IMR-90 (cell line): ENCODE measurements around the gene FER. TPM values are rescaled to one million over a fixed set of nuclear protein-coding genes. Genes with fewer than 3 reads are reported as not detected.

Source experiments
- ATAC-seq: fragments of 200-7000 bp; cut with Tn5 transposase; 2 replicates; pipeline ENCODE4 v1.9.1; 2020; ENCODE audit warnings: low read depth, mild to moderate bottlenecking, moderate library complexity
- BruUV-seq: library from RNA; stranded (reverse); fragments of 400-500 nt; replicated peaks from 2 replicates; lab custom pipeline; 2021; lab: Mats Ljungman, UMichigan
- CTCF ChIA-PET: fragments of 300-600 bp; formaldehyde crosslinking; extraction: SDS; loops from one replicate; lab custom pipeline; 2021; ENCODE audit warnings: antibody characterized with exemption; lab: Yijun Ruan, JAX
- POLR2A ChIA-PET: fragments of 300-600 bp; sonication (Branson Sonifier 250); formaldehyde crosslinking; loops from one replicate; lab custom pipeline; 2022; ENCODE audit warnings: antibody characterized with exemption; ENCODE audit not compliant: unreplicated experiment; lab: Charles Lee
- DNase-seq: peaks from one replicate; pipeline ENCODE4 v3.0.0; 2013
- H2AFZ ChIP-seq: replicated peaks from 2 replicates; pipeline ENCODE3; 2013; ENCODE audit warnings: low read length, mild to moderate bottlenecking; ENCODE audit not compliant: poor library complexity
- H2AK5ac ChIP-seq: 2 replicates; pipeline ENCODE4 v1.6.1; 2013; ENCODE audit warnings: low read depth, low read length, inconsistent platforms
- H2AK9ac ChIP-seq: replicated peaks from 2 replicates; pipeline ENCODE3; 2013; ENCODE audit warnings: mild to moderate bottlenecking, low read depth, low read length, moderate library complexity; ENCODE audit not compliant: poor library complexity
- H2BK120ac ChIP-seq: 2 replicates; pipeline ENCODE4 v1.6.1; 2013; ENCODE audit warnings: low read depth, low read length, inconsistent platforms
- H2BK15ac ChIP-seq: 3 replicates; pipeline ENCODE4 v1.6.1; 2013; ENCODE audit warnings: low read depth, low read length, inconsistent platforms
- H2BK20ac ChIP-seq: 2 replicates; pipeline ENCODE4 v1.6.1; 2013; ENCODE audit warnings: low read depth, mild to moderate bottlenecking, inconsistent platforms, low read length, moderate library complexity
- H2BK5ac ChIP-seq: 2 replicates; pipeline ENCODE4 v1.6.1; 2013; ENCODE audit warnings: mild to moderate bottlenecking, low read depth, low read length, inconsistent platforms; ENCODE audit not compliant: poor library complexity, severe bottlenecking
- H3K14ac ChIP-seq: replicated peaks from 2 replicates; pipeline ENCODE4 v1.6.1; 2013; ENCODE audit warnings: low read depth, low read length, inconsistent platforms
- H3K18ac ChIP-seq: 2 replicates; pipeline ENCODE4 v1.6.1; 2013; ENCODE audit warnings: low read depth, low read length, control low read depth
- H3K23ac ChIP-seq: 2 replicates; pipeline ENCODE4 v1.6.1; 2013; ENCODE audit warnings: low read depth, low read length, inconsistent platforms
- H3K27ac ChIP-seq: 2 replicates; pipeline ENCODE4 v1.5.1; 2013; ENCODE audit warnings: mild to moderate bottlenecking, control low read depth, low read length; ENCODE audit not compliant: insufficient read depth
- H3K27me3 ChIP-seq: 2 replicates; pipeline ENCODE4 v1.6.1; 2013; ENCODE audit warnings: low read length; ENCODE audit not compliant: control insufficient read depth, insufficient read depth
- H3K36me3 ChIP-seq: 2 replicates; pipeline ENCODE4 v1.6.1; 2013; ENCODE audit warnings: low read length, mixed read lengths; ENCODE audit not compliant: control insufficient read depth, insufficient read depth
- H3K4ac ChIP-seq: 2 replicates; pipeline ENCODE4 v1.6.1; 2013; ENCODE audit warnings: low read depth, low read length, inconsistent platforms
- H3K4me1 ChIP-seq: 2 replicates; pipeline ENCODE4 v1.6.1; 2013; ENCODE audit warnings: low read length, mixed read lengths; ENCODE audit not compliant: control insufficient read depth, insufficient read depth
- H3K4me2 ChIP-seq: 2 replicates; pipeline ENCODE4 v1.6.1; 2013; ENCODE audit warnings: low read depth, mild to moderate bottlenecking, control low read depth, low read length, moderate library complexity
- H3K4me3 ChIP-seq: 2 replicates; pipeline ENCODE4 v1.5.1; 2013; ENCODE audit warnings: low read depth, mild to moderate bottlenecking, control low read depth, low read length, moderate library complexity; ENCODE audit not compliant: insufficient read depth
- H3K56ac ChIP-seq: 2 replicates; pipeline ENCODE4 v1.6.1; 2013; ENCODE audit warnings: low read length, inconsistent platforms; ENCODE audit not compliant: insufficient read depth; ENCODE audit errors: extremely low read depth
- H3K79me1 ChIP-seq, 2 experiments: 2 replicates each; pipeline ENCODE4 v1.6.1; 2013; ENCODE audit warnings: low read length in 2 of 2, inconsistent platforms in 1 of 2, low read depth in 1 of 2
- H3K9ac ChIP-seq: 2 replicates; pipeline ENCODE4 v1.6.1; 2013; ENCODE audit warnings: low read depth, low read length, control low read depth
- H3K9me1 ChIP-seq: 2 replicates; pipeline ENCODE4 v1.6.1; 2013; ENCODE audit warnings: low read length, inconsistent platforms; ENCODE audit not compliant: insufficient read depth
- H3K9me3 ChIP-seq: 2 replicates; pipeline ENCODE4 v1.6.1; 2013; ENCODE audit warnings: low read length; ENCODE audit not compliant: control insufficient read depth, insufficient read depth
- H4K20me1 ChIP-seq: 2 replicates; pipeline ENCODE4 v1.6.1; 2013; ENCODE audit warnings: low read length, inconsistent platforms; ENCODE audit not compliant: insufficient read depth
- H4K5ac ChIP-seq: 2 replicates; pipeline ENCODE4 v1.6.1; 2013; ENCODE audit warnings: mild to moderate bottlenecking, low read depth, low read length, control low read depth
- H4K8ac ChIP-seq, 2 experiments: 2 replicates each; pipeline ENCODE4 v1.6.1; 2013; ENCODE audit warnings: low read depth in 2 of 2, low read length in 2 of 2, control low read depth in 1 of 2, inconsistent platforms in 1 of 2
- H4K91ac ChIP-seq: 2 replicates; pipeline ENCODE4 v1.6.1; 2013; ENCODE audit warnings: low read depth, low read length, inconsistent platforms; ENCODE audit not compliant: insufficient read depth
- MXI1 ChIP-seq: IDR thresholded peaks from 2 replicates; pipeline ENCODE4 v1.6.1; 2012; ENCODE audit warnings: low read depth, mild to moderate bottlenecking, low read length, moderate library complexity, borderline replicate concordance
- RAD21 ChIP-seq: IDR thresholded peaks from 2 replicates; pipeline ENCODE4 v1.6.1; 2012; ENCODE audit warnings: low read length, improper control_type of control experiment
- RCOR1 ChIP-seq: IDR thresholded peaks from 2 replicates; pipeline ENCODE4 v1.6.1; 2012; ENCODE audit warnings: mild to moderate bottlenecking, low read length, improper control_type of control experiment; ENCODE audit not compliant: insufficient replicate concordance
- WGBS, 2 experiments: methylation state at CpG; one replicate each; pipeline versions ENCODE4 v1.1.5 to v1.1.7; 2013; ENCODE audit warnings: missing lambda C conversion rate in 2 of 2; ENCODE audit not compliant: insufficient read length in 1 of 2; ENCODE audit errors: extremely low coverage in 2 of 2; 5-methylcytosine and 5-hydroxymethylcytosine counted together
- dilution Hi-C: fragments of 300-500 bp; cut with HindIII; formaldehyde crosslinking; loops from one replicate; pipeline ENCODE4 v1.14.3; 2018; ENCODE audit warnings: low sequenced_read_pairs; ENCODE audit not compliant: unreplicated experiment
- in situ Hi-C: fragments of 300-500 bp; cut with MboI; formaldehyde crosslinking; loops from 3 replicates; pipeline ENCODE4 v1.14.3; 2019; ENCODE audit warnings: low sequenced_read_pairs, inconsistent platforms, mixed read lengths
- intact Hi-C: fragments of 100-400 bp; cut with micrococcal nuclease; formaldehyde crosslinking; loops from 2 replicates; pipeline ENCODE4 v1.10.0; 2022
- polyA plus RNA-seq, 3 experiments: library from polyadenylated mRNA; depleted of rRNA; stranded (reverse); fragments of >200 nt; gene quantifications; 2 replicates each; pipeline ENCODE4 v1.2.3, GENCODE V29; 2012; ENCODE audit warnings: low replicate concordance in 1 of 3
- total RNA-seq: library from RNA; depleted of rRNA; stranded (reverse); fragments of >200 nt; gene quantifications from 2 replicates; pipeline ENCODE4 v1.2.3, GENCODE V29; 2012

FER gene
- total and polyA plus RNA-seq, 2 of the 4 experiments (the other 2 are of a cell fraction), result 3.5 to 32.4 TPM

- in situ Hi-C loops, result no loop called here
Measured at GRCh38 chr5:108700930-108701329, 46.8 kb upstream of the FER start.

More at GRCh38 chr5:108700930-108701329, 46.8 kb upstream of the FER start:
- intact Hi-C loops, result no loop called here
- Histone ChIP-seq H3K27me3 (no peaks in the 10 kb centered on the region), H3K4me3 (no peak overlapping the region), H3K4ac (no peak overlapping the region), H3K4me1 (no peaks in the 10 kb centered on the region), H3K36me3 (no peaks in the 10 kb centered on the region), H2BK15ac (no peak overlapping the region), H4K8ac (no peak overlapping the region), H2AK5ac (no peak overlapping the region), H3K9me3 (no peaks in the 10 kb centered on the region), H2AK9ac (no peak overlapping the region), H3K56ac (no peak overlapping the region), H3K14ac (no peak overlapping the region), H2AFZ (no peak overlapping the region), H3K9ac (no peak overlapping the region), H4K5ac (no peak overlapping the region), H2BK120ac (no peak overlapping the region), H3K27ac (no peak overlapping the region), H4K91ac (no peak overlapping the region), H2BK5ac (no peak overlapping the region), H3K23ac (no peak overlapping the region), H3K4me2 (no peak overlapping the region), H3K9me1 (peaks cover 5% of the 10 kb centered on the region; the same call in 1 of the 2 replicates), H3K18ac (no peak overlapping the region), H2BK20ac (no peak overlapping the region), H3K79me1 (no peaks in the 10 kb centered on the region), H4K20me1 (no peaks in the 10 kb centered on the region)
- dilution Hi-C loops, result no loop called here
- ChIA-PET CTCF (no interaction called here), POLR2A (no interaction called here)
- no peak for DNase-seq
- WGBS, 2 experiments, result no CpG with 5 or more reads among the region's 3 CpGs
- no TSS peak for BruUV-seq
- TF ChIP-seq RAD21 (no peak), MXI1 (no peak), RCOR1 (no peak)
- no peak for ATAC-seq
